NCI-H1930 (cell line): ENCODE data around the gene PCNX3.

Experiments used
- DNase-seq, 2 experiments: peaks; one replicate each; lab custom pipeline; 2025; lab: John Stamatoyannopoulos, UW

Gene PCNX3

DNA sequence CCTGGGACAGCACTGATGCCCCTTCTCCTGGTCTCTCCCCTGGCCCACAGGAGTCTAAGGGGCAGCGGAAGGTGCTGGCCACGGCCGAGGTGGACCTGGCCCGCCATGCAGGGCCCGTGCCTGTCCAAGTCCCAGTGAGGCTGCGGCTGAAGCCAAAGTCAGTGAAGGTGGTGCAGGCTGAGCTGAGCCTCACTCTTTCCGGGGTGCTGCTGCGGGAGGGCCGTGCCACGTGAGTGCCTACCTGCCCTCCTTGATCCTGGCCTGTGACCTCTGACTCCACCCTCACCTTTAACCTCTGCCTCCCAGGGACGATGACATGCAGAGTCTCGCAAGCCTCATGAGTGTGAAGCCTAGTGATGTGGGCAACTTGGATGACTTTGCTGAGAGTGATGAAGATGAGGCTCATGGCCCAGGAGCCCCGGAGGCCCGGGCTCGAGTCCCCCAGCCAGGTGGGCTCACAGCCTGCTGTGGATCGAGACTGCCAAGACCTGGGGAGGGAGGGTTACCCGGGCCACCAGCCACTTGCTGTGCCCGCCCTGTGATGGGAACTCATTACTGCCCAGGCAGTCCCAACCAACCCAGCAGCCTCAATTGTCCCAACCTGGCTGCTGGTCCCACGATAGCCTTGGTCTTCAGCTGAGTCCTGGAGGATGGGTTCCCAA lies 35.4 kb upstream of the PCNX3 start:
- no peak for DNase-seq

DNA sequence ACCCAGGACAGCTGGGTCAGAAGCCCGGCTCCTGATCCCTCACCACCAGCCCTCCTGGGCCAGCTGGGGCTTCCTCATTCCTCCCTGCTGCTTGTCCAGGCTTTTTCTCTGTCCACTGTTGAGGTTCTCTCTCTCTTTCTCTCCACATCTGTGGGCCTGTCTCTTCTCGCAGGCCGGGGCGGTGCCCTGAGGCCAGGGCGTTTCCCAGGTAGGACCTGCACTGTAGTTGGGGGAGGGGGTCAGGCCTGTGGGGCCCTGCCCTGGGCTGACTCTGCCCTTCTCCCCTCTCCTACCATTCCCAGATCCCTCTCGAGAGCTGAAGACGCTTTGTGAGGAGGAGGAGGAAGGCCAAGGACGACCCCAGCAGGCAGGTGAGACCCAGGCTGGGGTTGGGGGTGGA lies 34.8 kb upstream of the PCNX3 start:
- no peak for DNase-seq

DNA sequence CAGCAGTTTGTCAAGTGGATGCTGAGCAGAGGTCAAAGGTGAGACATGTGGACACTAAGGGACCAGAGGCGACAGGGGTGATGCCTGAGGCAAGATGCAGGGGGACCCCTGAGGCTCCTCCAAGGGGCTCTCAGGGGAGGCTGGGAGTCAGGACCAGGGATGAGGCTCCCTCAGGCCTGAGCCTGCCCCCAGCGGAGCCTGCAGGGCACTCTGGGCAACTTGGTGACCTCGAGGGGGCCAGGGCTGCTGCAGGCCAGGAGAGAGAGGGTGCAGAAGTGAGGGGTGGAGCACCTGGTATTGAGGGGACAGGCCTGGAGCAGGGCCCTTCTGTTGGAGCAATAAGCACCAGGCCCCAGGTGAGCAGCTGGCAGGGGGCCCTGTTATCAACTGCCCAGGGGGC lies 33.6 kb upstream of the PCNX3 start:
- DNase-seq, result no peak

DNA sequence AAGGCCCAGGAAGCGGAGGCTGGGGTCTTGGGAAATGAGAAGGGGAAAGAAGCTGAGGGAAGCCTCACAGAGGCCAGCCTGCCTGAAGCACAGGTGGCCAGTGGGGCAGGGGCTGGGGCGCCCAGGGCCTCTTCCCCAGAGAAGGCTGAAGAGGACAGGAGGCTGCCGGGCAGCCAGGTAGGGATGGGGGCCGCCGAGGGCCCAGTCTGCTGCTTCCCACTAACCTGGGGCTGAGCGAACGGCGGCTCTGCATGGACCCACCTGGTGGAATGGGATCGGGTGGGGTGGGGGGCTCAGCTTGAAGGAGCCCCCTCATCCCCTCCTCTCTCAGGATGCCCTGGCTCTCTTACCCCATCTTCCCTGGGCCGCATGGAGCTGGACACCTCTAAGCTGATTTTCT lies 32.0 kb upstream of the PCNX3 start:
- no peak for DNase-seq

DNA sequence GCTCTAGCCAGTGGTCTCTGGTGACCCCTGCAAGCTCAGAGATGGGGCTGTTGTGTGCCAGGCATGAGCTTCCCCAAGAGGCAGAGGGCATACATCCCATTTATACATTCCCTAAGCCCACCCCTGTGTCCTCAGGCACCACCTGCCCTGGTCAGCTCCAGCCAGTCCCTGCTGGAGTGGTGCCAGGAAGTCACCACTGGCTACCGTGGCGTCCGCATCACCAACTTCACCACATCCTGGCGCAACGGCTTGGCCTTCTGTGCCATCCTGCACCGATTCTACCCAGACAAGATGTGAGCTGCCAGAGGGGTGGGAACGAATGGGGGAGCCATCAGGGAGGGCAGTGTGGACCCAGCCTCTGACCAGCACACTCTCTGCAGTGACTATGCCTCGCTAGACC lies 31.5 kb upstream of the PCNX3 start:
- no peak for DNase-seq

DNA sequence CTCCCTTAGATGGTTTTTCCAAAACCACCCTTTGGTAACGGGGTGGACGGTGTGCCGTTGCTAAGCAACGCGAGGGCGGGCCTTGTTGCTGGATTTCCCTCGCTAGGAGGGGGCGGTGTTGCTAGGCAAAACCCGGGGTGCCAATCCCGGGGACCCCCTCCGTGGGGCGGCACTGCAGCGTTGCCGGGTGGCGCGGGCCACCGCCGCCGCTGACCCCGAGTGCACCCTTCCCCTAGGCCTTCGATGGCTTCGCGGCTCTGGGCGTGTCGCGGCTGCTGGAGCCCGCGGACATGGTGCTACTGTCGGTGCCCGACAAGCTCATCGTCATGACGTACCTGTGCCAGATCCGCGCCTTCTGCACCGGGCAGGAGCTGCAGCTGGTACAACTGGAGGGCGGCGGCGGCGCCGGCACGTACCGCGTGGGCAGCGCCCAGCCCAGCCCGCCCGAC lies 30.8 kb upstream of the PCNX3 start:
- DNase-seq, result no peak

DNA sequence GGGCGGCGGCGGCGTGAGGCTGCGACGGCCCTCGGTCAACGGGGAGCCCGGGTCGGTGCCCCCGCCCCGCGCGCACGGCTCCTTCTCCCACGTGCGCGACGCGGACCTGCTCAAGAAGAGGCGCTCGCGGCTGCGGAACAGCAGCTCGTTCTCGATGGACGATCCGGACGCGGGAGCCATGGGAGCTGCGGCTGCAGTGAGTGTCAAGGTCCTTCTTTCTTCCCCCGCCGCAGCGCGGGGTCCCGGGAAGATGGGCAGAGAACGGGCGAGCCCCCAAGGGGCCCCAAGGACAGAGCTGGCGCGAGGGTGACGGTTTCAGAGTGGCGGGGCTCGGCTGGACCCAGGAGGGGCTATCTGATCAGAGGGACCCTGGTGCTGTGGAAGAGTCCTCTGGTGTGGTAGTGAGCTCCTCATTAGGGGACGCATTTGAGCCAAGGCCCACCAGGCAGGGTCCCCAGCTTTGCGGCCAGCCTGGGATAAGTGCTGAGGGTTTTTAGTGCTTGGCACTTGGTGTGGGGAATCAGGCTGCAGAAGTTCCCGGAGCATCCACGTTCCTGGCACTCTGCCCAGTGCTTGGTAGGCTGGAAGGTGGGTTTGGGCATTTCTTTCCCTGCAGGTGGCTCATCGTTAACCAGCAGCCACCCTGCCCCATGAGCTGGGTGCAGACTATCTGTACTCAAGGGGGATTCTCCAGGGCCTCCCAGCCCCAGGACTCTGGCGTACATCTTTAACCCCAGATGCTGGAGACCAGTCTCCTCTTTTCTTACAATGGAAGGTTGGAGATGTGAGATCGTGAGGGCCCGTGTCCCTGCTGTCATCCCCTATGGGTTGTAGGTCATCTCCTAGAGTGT lies 30.0 kb upstream of the PCNX3 start:
- no peak for DNase-seq

DNA sequence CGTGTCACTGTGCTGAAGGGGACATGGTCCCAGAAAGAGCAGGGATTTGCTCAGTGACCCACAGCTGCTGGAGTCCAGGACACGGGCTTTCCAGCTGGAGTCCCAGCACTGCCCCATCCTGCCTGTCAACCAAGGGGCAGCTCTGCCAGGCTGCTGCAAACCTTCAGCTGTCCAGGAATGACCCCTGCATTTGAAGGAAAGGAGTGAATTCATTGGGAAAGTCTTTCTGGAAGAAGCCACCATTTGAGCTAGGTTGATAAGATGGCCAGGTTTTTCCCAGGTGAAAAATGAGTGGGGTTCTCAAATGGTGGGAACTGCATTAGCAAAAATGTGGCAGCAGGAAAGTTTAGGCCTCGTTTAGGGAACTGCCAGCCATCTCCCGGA lies 29.3 kb upstream of the PCNX3 start:
- DNase-seq, result no peak

DNA sequence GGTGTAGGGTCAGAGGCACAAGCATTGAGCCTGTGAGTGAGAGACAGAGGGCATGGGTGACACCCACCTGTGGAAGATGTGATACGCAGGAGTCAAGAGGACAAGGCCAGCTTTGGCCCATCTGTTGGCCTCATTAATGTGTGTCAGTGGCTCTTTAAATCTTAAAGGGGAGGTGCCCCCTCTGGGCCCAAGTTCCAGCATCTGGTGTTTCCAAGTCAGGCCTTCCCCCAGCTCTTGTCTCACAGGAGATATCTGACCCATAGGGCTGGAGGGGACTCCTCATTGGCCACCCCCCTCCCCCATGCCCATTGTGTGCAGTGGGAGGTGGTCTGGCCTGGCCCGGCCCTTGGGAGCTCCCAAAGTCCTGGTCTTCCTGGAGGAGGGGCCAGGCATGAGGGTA lies 28.9 kb upstream of the PCNX3 start:
- no peak for DNase-seq

DNA sequence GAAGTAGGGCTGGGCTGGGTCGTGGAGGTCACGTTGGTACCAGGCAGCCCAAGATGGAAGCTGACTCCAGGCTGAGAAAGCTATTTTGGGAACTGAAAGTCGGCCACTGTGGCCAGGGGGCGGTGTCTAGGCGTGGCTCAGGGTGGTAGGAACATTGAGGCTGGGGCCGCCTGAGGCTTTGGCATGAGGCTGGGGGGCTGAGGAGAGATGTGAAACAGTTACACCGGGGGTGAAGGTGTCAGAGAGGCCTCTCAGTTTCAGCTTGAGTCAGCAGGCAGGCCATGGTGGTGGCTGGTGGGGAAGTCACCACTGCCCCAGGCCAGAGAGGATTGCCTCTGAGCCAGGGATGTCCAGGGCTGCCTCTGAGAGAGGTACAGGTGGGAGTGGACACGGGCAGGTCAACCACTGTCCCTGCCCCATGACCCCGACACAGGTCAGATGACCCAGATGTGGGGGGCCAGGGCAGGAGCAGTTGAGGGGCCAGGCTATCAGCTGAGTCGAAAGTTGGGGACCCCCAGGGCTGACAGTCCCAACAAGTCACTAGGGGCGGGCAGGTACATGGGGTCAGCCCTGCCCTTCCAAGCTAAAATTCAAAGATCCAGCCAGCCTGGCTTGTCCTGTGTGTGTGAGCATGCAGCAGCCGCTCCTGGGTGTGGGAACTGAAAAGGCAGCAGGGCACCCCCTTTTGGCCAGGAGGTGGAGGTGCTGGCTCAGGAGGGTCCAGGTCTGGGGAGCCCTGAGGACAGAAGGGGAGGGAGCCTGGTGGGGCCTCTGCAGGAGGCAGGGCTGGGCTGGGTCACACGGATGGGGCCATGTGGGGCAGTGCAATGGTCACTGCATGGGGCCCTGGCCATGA lies 27.1 kb upstream of the PCNX3 start:
- no peak for DNase-seq

DNA sequence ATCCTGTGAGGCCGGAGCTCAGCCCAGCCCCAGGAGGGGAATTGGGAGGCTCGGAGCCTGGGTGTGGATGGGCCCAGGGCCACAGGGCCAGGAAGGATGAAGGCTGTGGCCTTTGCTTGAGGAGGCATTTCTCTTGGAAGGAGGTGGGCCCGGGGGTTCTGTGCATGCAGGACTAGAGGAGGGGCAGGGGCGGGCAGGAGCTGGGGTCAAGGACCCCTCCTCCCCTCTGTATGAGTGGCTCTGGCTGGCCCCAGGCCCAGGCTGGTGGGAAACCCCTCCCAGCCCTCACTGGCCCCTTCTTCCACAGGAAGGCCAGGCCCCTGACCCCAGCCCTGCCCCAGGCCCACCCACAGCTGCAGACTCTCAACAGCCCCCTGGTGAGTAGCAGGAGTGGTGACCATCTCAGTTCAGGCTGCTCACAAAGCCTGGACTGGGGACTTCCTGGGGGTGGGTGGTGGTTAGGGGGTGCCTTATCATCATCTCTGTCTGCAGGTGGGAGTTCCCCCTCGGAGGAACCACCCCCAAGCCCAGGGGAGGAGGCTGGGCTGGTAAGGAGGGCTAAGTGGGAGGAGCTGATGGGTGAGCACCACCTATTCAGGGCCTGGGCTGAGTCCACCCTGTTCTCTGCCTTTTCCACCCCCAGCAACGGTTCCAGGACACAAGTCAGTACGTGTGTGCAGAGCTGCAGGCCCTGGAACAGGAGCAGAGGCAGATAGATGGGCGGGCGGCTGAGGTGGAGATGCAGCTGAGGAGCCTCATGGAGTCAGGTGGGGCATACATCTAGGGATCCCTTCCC lies 25.9 kb upstream of the PCNX3 start:
- DNase-seq, result no peak

DNA sequence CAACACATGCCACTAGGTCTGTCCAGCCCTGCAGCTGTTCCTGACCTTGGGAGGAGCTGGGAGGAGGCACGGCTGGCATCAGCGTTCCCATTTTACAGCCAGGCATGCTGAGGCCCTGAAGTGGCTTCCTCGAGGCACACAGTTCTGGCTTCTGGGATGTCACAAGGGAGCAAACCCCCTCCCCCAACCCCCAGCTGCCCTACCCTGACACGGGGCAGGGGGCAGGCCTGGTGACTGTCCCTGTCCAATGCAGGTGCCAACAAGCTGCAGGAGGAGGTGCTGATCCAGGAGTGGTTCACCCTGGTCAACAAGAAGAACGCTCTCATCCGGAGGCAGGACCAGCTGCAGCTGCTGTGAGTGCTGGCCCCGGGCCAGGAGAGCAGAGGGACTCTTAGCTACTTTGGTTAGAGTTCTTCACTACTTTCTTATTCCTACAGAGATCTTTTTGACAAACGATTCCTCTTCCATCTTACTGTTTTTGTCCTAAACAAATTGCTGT lies 25.3 kb upstream of the PCNX3 start:
- no peak for DNase-seq

DNA sequence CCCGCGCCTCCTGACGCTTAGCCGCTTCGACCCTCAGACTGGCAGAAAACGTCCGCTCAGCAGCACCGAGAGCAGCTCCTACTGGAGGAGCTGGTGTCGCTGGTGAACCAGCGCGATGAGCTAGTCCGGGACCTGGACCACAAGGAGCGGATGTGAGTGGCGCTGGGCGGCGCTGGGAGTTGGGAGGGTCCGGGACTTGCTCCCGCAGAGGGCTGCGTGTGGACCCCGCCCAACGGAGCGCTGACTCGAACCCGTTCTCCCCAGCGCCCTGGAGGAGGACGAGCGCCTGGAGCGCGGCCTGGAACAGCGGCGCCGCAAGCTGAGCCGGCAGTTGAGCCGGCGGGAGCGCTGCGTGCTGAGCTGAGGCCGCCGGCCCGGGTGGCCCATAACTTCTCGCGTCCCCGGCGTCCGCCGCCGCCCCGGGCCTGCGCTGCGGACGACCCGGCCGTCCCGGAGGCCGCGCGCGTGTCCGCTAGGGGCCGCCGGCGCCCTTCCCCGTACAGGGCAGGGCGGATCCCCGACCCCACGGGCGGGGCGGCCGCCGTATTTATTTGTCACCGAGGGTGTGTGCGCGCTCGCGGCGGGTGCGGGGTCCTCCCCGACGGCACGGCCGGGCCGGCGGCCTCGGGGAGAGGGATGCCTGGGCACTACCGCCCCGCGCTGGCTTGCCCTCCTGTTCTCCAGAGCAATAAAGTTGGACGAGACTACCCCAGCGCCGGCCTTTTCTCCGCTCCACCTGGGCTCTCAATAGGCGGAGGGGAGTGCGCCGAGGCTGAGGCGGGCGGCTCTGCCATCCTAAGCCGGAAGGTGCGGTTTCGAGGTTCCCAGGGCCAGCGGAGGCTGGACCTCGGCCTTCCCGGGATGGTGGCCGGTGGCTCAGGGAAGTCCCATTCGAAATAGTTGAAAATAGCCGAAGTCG lies 23.4 kb upstream of the PCNX3 start:
- DNase-seq, result no peak

DNA sequence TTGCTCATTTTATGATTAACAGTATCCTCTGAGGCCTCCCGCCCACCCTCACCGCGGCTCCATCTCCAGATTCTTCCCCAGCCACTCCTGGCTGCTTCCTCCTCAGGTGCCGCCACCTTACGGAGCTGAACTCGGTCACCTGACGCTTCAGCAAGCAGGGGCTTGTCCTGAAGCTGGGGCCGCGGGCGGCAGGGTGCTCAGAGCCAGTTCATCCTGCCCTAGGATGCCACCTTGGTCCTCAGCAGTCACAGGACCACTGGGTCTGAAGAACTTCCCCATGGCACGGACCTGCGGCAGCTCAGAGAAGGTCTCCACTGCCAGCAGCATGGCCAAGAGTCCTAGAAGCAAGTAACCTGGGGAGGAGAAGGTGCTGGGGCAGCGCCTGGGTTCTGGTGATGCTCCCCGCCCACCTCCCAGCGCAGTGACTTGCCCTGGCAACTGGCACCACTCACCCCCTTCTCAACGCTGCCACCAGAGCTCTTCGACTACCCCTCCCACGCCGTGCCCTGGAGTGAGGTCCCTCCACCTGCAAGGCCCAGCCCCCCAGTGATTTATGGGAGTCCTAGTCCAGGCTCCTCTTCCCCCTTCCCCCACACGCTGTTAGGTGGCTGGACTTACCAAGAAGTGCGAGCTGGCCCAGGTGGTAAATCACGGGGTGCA lies 22.6 kb upstream of the PCNX3 start:
- no peak for DNase-seq

DNA sequence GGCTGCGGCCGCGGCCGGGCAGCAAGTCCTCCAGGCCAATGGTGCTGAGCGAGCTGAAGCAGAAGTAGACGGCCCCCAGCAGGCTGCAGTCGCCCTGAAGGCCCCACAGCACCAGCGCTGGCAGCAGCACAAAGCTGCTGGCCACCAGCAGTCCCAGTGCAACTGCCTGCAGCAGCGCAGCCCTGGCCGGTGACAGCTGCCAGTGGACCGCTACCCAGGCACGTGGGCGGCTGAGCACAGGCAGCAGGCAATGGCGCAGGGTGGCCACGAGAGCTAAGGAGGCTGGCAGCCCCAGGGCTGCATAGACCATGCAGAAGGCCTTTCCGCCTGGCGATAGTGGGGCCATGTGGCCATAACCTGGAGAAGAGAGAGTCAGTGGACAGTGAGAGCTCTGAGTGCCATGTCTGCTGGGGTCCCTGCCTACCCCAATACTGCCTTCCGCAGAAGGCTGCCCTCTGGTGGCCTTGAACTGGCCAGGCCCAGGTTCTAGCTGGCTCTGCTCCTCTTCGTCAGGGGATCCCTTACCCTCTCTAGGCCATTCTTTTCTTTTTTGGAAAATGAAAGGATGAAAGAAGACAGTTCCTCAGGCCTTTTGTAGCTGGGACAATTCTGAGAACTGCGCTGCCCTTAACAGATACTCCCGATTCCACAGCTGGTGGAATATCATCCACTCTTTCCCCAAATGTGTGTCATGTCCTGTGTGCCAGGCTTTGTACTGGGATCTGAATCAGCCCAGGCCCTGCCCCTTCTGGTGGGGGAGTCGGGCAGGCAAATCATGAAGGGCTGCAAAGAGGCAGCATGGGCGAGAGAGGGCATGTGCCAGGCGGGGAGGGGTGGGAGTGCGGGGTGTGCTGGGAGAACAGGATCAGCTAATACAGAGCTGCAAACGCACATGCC lies 21.8 kb upstream of the PCNX3 start:
- no peak for DNase-seq

DNA sequence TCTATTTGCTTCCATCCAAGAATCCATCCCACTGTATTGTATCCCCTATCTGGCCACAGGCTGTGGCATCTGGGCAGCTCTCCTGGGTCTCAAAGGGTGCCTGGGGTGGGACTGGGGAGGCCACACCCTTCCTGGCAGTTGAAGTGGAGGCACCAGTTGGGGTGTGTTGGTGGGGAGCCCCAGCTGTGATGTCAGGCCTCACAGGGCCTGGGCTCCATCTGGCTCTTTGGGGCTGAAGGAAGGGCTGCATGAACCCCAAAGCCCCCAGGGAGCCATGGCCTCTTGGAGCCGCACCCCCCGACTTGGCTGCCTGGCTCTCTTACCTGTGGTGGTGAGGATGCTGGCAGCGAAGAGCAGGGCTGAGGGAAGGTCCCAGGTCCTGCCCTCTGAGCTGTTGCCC lies 20.4 kb upstream of the PCNX3 start:
- DNase-seq, result no peak

DNA sequence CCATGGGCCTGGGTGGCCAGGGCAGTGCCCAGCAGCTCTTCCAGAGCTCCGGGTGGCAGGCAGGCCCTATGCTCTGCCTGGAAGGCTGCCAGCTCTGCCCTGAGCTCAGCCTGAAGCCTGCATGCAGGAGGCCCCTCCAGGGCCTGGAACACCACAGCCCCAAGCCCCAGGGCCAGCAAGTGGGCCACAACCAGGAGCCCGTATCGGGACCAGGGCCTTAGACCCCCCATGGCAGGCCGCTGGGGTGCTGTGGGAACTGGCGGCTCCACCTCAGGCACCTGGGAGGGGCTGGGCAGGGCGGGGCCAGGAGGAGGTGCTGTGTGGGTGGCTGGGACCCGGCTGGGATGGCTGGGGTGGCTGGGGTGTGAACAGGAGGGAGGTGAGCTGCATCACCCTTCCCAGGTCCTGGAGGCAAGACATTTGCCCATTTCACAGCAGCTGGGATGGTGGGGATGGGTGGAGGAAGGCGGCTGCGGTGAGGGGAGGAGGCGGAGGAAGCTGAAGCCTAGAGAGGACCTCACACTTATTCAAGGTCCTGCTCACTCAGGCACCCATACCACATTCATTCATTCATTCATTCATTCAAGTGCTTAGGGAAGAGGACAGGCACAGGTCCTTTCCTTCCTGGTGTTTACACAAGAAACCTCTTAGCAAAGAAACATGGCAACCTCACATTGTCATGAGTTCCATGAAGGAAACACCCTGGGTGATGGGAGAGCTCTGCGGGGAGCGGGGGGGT lies 19.9 kb upstream of the PCNX3 start, which contains the start of gene KCNK7:
KCNK7 (minus strand) TSS at position 258 of the 739 bp plus-strand sequence; CDS start at position 230, 28 bp downstream.
- no peak for DNase-seq

DNA sequence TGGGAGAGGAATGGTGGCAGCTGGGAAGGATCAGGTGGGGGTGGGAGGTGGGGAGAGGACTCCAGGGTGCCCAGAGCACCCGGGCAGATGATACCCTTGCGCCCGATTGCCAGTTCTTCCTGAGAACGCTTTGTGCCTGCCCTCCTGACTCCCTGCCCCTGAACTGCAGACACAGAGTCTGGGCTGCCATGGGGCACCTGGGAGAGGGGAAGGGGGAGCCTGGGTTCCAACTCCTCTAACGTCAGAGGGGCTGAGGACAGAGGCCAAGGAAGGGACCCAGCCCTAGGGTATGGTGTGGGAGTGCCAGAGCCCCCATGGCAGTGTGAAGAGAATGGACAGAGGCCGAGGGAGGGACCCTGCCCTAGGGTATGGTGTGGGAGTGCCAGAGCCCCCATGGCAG lies 19.1 kb upstream of the PCNX3 start:
- no peak for DNase-seq
